Mammary epithelial cell (primary cell): ENCODE results near the gene FUNDC2.
"Not testable (repeated sequence)": the region's sequence is repeated elsewhere in the genome, so short reads cannot be mapped to it uniquely, and the experiment has no call there.

Source experiments
- EZH2 ChIP-seq: IDR thresholded peaks from 2 replicates; pipeline ENCODE4 v1.6.1; 2012; ENCODE audit warnings: low read length, inconsistent platforms, borderline replicate concordance
- TF ChIP-seq, protein P1 (sequence below), 2 donors: IDR thresholded peaks in 1 of 2; conservative IDR thresholded peaks in 1 of 2; 2 replicates each; pipeline ENCODE4 v1.5.1; 2011 to 2012; ENCODE audit warnings: inconsistent platforms in 2 of 2, low read length in 2 of 2, mild to moderate bottlenecking in 2 of 2, control low read depth in 1 of 2, low read depth in 1 of 2; ENCODE audit not compliant: insufficient read depth in 1 of 2; ENCODE audit errors: extremely low read depth in 1 of 2

DNA sequence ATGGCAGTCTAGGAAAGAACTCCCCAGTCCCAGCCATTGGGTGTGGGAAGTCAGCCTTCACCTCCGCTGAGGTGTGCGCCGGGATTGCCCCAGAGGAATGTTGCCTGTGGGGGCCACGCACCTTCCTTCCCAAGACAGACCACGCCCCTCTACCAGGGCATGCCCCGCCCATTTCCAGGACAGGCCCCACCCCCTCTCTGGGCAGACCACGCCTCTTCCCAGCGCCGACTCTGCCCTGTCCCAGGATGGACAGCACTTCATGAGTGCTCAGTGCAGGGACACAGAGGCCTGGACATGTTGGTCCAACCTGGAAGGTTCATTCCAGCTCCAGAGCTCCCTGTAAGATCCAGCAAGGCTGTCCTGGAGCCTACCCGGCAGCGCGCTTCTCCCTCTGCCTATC lies 18.1 kb upstream of the FUNDC2 start:
- TF ChIP-seq, protein P1, sequence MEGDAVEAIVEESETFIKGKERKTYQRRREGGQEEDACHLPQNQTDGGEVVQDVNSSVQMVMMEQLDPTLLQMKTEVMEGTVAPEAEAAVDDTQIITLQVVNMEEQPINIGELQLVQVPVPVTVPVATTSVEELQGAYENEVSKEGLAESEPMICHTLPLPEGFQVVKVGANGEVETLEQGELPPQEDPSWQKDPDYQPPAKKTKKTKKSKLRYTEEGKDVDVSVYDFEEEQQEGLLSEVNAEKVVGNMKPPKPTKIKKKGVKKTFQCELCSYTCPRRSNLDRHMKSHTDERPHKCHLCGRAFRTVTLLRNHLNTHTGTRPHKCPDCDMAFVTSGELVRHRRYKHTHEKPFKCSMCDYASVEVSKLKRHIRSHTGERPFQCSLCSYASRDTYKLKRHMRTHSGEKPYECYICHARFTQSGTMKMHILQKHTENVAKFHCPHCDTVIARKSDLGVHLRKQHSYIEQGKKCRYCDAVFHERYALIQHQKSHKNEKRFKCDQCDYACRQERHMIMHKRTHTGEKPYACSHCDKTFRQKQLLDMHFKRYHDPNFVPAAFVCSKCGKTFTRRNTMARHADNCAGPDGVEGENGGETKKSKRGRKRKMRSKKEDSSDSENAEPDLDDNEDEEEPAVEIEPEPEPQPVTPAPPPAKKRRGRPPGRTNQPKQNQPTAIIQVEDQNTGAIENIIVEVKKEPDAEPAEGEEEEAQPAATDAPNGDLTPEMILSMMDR (conservative IDR thresholded peaks at IDR 0.05 in 1 of 2, IDR thresholded peaks at IDR 0.05 in 1 of 2; ENCODE audit: extremely low read depth in 1 of 2, insufficient read depth in 1 of 2, low read depth in 1 of 2, low read length in 2 of 2): not testable (repeated sequence)
- not testable (repeated sequence) for TF ChIP-seq EZH2
